HEK293T (cell line): ENCODE results near the gene KRT83.

Experiments used
- CTCF ChIA-PET: fragments of 350-600 bp; formaldehyde crosslinking; extraction: SDS; loops from one replicate; lab custom pipeline; 2021; ENCODE audit warnings: antibody characterized with exemption, inconsistent platforms; lab: Yijun Ruan, JAX
- POLR2A ChIA-PET: fragments of 350-600 bp; formaldehyde crosslinking; extraction: SDS; loops from one replicate; lab custom pipeline; 2020; ENCODE audit warnings: antibody characterized with exemption, inconsistent platforms; lab: Yijun Ruan, JAX
- DNase-seq: peaks from one replicate; pipeline ENCODE4 v3.0.0; 2012; ENCODE audit warnings: mixed read lengths; ENCODE audit errors: extremely low spot score
- ARNT ChIP-seq: fragments of 450-650 bp; IDR thresholded peaks from 2 replicates; pipeline ENCODE4 v1.6.1; 2017; ENCODE audit warnings: mild to moderate bottlenecking
- CTBP1 ChIP-seq: fragments of 450-650 bp; IDR thresholded peaks from 2 replicates; pipeline ENCODE4 v1.6.1; 2016; ENCODE audit warnings: borderline replicate concordance
- FOXA1 ChIP-seq: fragments of 450-650 bp; IDR thresholded peaks from 2 replicates; pipeline ENCODE4 v1.6.1; 2016; ENCODE audit warnings: mild to moderate bottlenecking
- FOXK2 ChIP-seq: fragments of 450-650 bp; IDR thresholded peaks from 2 replicates; pipeline ENCODE4 v1.6.1; 2016; ENCODE audit warnings: mild to moderate bottlenecking
- HDGF ChIP-seq: fragments of 450-650 bp; IDR thresholded peaks from 2 replicates; pipeline ENCODE4 v1.6.1; 2017; ENCODE audit warnings: antibody characterized with exemption, borderline replicate concordance
- NFRKB ChIP-seq: fragments of 450-650 bp; IDR thresholded peaks from 2 replicates; pipeline ENCODE4 v1.6.1; 2016; ENCODE audit warnings: mild to moderate bottlenecking, moderate library complexity
- PKNOX1 ChIP-seq: fragments of 450-650 bp; IDR thresholded peaks from 2 replicates; pipeline ENCODE4 v1.6.1; 2016
- ZNF384 ChIP-seq: fragments of 450-650 bp; IDR thresholded peaks from 2 replicates; pipeline ENCODE4 v1.6.1; 2016

KRT83 gene

GRCh38 chr12:52264435-52264825, 56.8 kb downstream of the KRT83 start:
- TF ChIP-seq ZNF384 (no peak), FOXA1 (no peak), ARNT (no peak), CTBP1 (no peak), NFRKB (no peak), FOXK2 (no peak), PKNOX1 (no peak), HDGF (no peak)
- ChIA-PET POLR2A (no interaction called here), CTCF (interaction anchor here (0.7 to 3.5 kb wide), 2 partner anchors 14 to 94 kb away, joined by 3 to 25 read pairs; no protein-coding TSS in a partner anchor)
- DNase-seq: no peak
